HUES48 (cell line): Measurements from ENCODE around the gene NUBP2.

Experiments
- H3K27ac ChIP-seq: one replicate; pipeline ENCODE4 v1.7.0; 2013; ENCODE audit warnings: low read depth, low read length, inconsistent platforms
- H3K27me3 ChIP-seq: 2 replicates; pipeline ENCODE4 v1.6.1; 2013; ENCODE audit warnings: mild to moderate bottlenecking, low read length; ENCODE audit not compliant: control insufficient read depth, insufficient read depth
- H3K36me3 ChIP-seq: 2 replicates; pipeline ENCODE4 v1.6.1; 2013; ENCODE audit warnings: low read length; ENCODE audit not compliant: control insufficient read depth, insufficient read depth
- H3K4me1 ChIP-seq: 2 replicates; pipeline ENCODE4 v1.6.1; 2013; ENCODE audit warnings: mild to moderate bottlenecking, low read length; ENCODE audit not compliant: control insufficient read depth, insufficient read depth
- H3K4me3 ChIP-seq: 2 replicates; pipeline ENCODE4 v1.5.1; 2013; ENCODE audit warnings: mild to moderate bottlenecking, low read depth, low read length
- H3K9ac ChIP-seq: 2 replicates; pipeline ENCODE4 v1.6.1; 2013; ENCODE audit warnings: mild to moderate bottlenecking, low read depth, low read length, moderate library complexity
- H3K9me3 ChIP-seq: 2 replicates; pipeline ENCODE4 v1.6.1; 2013; ENCODE audit warnings: low read length; ENCODE audit not compliant: control insufficient read depth, insufficient read depth

NUBP2 gene

GRCh38 chr16:1745900-1746692 is 36.7 kb upstream of the NUBP2 start:
- no peak overlapping the region for H3K4me3 ChIP-seq
- H3K36me3 ChIP-seq: peaks cover 31% of the 10 kb centered on the region
- H3K4me1 ChIP-seq: no peaks in the 10 kb centered on the region
- no peak overlapping the region for H3K9ac ChIP-seq
- no peaks in the 10 kb centered on the region for H3K9me3 ChIP-seq
- no peaks in the 10 kb centered on the region for H3K27me3 ChIP-seq
- peak overlapping the region; percentile 6 for H3K27ac ChIP-seq

GRCh38 chr16:1746693-1747195 is 36.0 kb upstream of the NUBP2 start:
- no peaks in the 10 kb centered on the region for H3K27me3 ChIP-seq
- H3K9ac ChIP-seq: no peak overlapping the region
- no peak overlapping the region for H3K4me3 ChIP-seq
- peaks cover 36% of the 10 kb centered on the region for H3K36me3 ChIP-seq
- H3K27ac ChIP-seq: no peak overlapping the region
- H3K9me3 ChIP-seq: no peaks in the 10 kb centered on the region
- H3K4me1 ChIP-seq: no peaks in the 10 kb centered on the region

GRCh38 chr16:1747934-1748333 is 34.8 kb upstream of the NUBP2 start:
- H3K9me3 ChIP-seq: no peaks in the 10 kb centered on the region
- H3K27ac ChIP-seq: no peak overlapping the region
- H3K27me3 ChIP-seq: no peaks in the 10 kb centered on the region
- H3K4me1 ChIP-seq: no peaks in the 10 kb centered on the region
- H3K9ac ChIP-seq: no peak overlapping the region
- peaks cover 42% of the 10 kb centered on the region for H3K36me3 ChIP-seq
- no peak overlapping the region for H3K4me3 ChIP-seq

GRCh38 chr16:1749152-1750117 is 33.3 kb upstream of the NUBP2 start:
- Histone ChIP-seq H3K4me1 (no peaks in the 10 kb centered on the region), H3K27me3 (no peaks in the 10 kb centered on the region), H3K27ac (no peak overlapping the region), H3K9ac (no peak overlapping the region), H3K36me3 (peaks cover 35% of the 10 kb centered on the region), H3K4me3 (no peak overlapping the region), H3K9me3 (no peaks in the 10 kb centered on the region)

- H3K36me3 ChIP-seq: peaks cover 35% of the 10 kb centered on the region
These were observed 30.8 kb upstream of the NUBP2 start for GRCh38 chr16:1751946-1752345.

GRCh38 chr16:1752853-1753252 is 29.9 kb upstream of the NUBP2 start:
- Histone ChIP-seq H3K9me3 (no peaks in the 10 kb centered on the region), H3K9ac (no peak overlapping the region), H3K4me1 (no peaks in the 10 kb centered on the region), H3K27me3 (no peaks in the 10 kb centered on the region), H3K27ac (no peak overlapping the region), H3K4me3 (no peak overlapping the region), H3K36me3 (peaks cover 31% of the 10 kb centered on the region)

More at GRCh38 chr16:1751946-1752345, 30.8 kb upstream of the NUBP2 start:
- H3K27me3 ChIP-seq: no peaks in the 10 kb centered on the region
- H3K4me3 ChIP-seq: no peak overlapping the region
- H3K4me1 ChIP-seq: no peaks in the 10 kb centered on the region
- no peak overlapping the region for H3K9ac ChIP-seq
- H3K9me3 ChIP-seq: no peaks in the 10 kb centered on the region
- H3K27ac ChIP-seq: no peak overlapping the region

GRCh38 chr16:1754204-1754603 is 28.6 kb upstream of the NUBP2 start:
- H3K4me1 ChIP-seq: no peaks in the 10 kb centered on the region
- no peak overlapping the region for H3K27ac ChIP-seq
- no peak overlapping the region for H3K4me3 ChIP-seq
- H3K36me3 ChIP-seq: peaks cover 24% of the 10 kb centered on the region
- H3K9me3 ChIP-seq: no peaks in the 10 kb centered on the region
- no peaks in the 10 kb centered on the region for H3K27me3 ChIP-seq
- H3K9ac ChIP-seq: no peak overlapping the region

- H3K4me1 ChIP-seq: no peaks in the 10 kb centered on the region
- H3K4me3 ChIP-seq: no peak overlapping the region
- H3K9me3 ChIP-seq: no peaks in the 10 kb centered on the region
- H3K36me3 ChIP-seq: 0 out of 2 replicates have a peak, but pooled peaks cover 7% of the 10 kb centered on the region
- no peak overlapping the region for H3K27ac ChIP-seq
- H3K9ac ChIP-seq: no peak overlapping the region
- no peaks in the 10 kb centered on the region for H3K27me3 ChIP-seq
These were observed 24.9 kb upstream of the NUBP2 start for GRCh38 chr16:1757714-1758461.

- H3K36me3 ChIP-seq: 0 out of 2 replicates have a peak, but pooled peaks cover 7% of the 10 kb centered on the region
- no peaks in the 10 kb centered on the region for H3K4me1 ChIP-seq
- no peaks in the 10 kb centered on the region for H3K9me3 ChIP-seq
- H3K27me3 ChIP-seq: no peaks in the 10 kb centered on the region
- no peak overlapping the region for H3K9ac ChIP-seq
- no peak overlapping the region for H3K27ac ChIP-seq
- no peak overlapping the region for H3K4me3 ChIP-seq
These were observed 23.8 kb upstream of the NUBP2 start for GRCh38 chr16:1758923-1759322.

- H3K4me3 ChIP-seq: no peak overlapping the region
- H3K9ac ChIP-seq: no peak overlapping the region
- H3K27ac ChIP-seq: no peak overlapping the region
- no peaks in the 10 kb centered on the region for H3K27me3 ChIP-seq
- no peaks in the 10 kb centered on the region for H3K9me3 ChIP-seq
- 0 out of 2 replicates have a peak, but pooled peaks cover 7% of the 10 kb centered on the region for H3K36me3 ChIP-seq
- peaks cover 4% of the 10 kb centered on the region; the same call in 1 of the 2 replicates for H3K4me1 ChIP-seq
These were observed 23.2 kb upstream of the NUBP2 start for GRCh38 chr16:1759511-1759910.
